Activated naive CD4-positive, alpha-beta T cell treated with anti-CD3 and anti-CD28 coated beads for 36 hours (primary cell): ENCODE results near the gene GPR158. TPM values are rescaled to one million over a fixed set of nuclear protein-coding genes. Genes with fewer than 3 reads are reported as not detected.

ENCODE experiments used
- CTCF ChIA-PET: fragments of 350-600 bp; sonication (Branson Sonifier 250); formaldehyde crosslinking; loops from one replicate; lab custom pipeline; 2021; ENCODE audit warnings: antibody characterized with exemption; lab: Charles Lee
- DNase-seq: peaks from one replicate; pipeline ENCODE4 v3.0.0-alpha.2; 2020
- H3K27ac Mint-ChIP-seq: one replicate; pipeline ENCODE4 v1.8.0; 2021; ENCODE audit warnings: mild to moderate bottlenecking, mixed read lengths
- H3K27me3 Mint-ChIP-seq: one replicate; pipeline ENCODE4 v1.8.0; 2021; ENCODE audit warnings: low read depth, mixed read lengths
- H3K36me3 Mint-ChIP-seq: one replicate; pipeline ENCODE4 v1.8.0; 2021; ENCODE audit warnings: low read depth, mixed read lengths
- H3K4me1 Mint-ChIP-seq: one replicate; pipeline ENCODE4 v1.8.0; 2021; ENCODE audit warnings: low read depth, mixed read lengths
- H3K4me3 Mint-ChIP-seq: one replicate; pipeline ENCODE4 v1.8.0; 2021; ENCODE audit warnings: mild to moderate bottlenecking, moderate library complexity, mixed read lengths
- H3K9me3 Mint-ChIP-seq: one replicate; pipeline ENCODE4 v1.8.0; 2021; ENCODE audit warnings: mixed read lengths
- intact Hi-C: fragments of 100-400 bp; cut with micrococcal nuclease; formaldehyde crosslinking; loops from one replicate; pipeline ENCODE4 v1.15.1; 2023
- total RNA-seq, 2 experiments: library from RNA; stranded (reverse); gene quantifications; one replicate each; pipeline ENCODE4 v1.2.3, GENCODE V29; 2021

Gene GPR158
- total RNA-seq, 2 experiments from 2014 or later: not detected

GRCh38 chr10:25604591-25604990 lies 429.8 kb downstream of the GPR158 start:
- intact Hi-C loops: no loop called here
- Mint-ChIP-seq H3K36me3 (no peaks in the 10 kb centered on the region), H3K27ac (no peak overlapping the region), H3K4me1 (no peaks in the 10 kb centered on the region), H3K9me3 (no peaks in the 10 kb centered on the region), H3K4me3 (no peak overlapping the region), H3K27me3 (no peaks in the 10 kb centered on the region)
- CTCF ChIA-PET: no interaction called here
- no peak for DNase-seq

- no peak overlapping the region for H3K27ac Mint-ChIP-seq
- H3K36me3 Mint-ChIP-seq: no peaks in the 10 kb centered on the region
- H3K4me1 Mint-ChIP-seq: no peaks in the 10 kb centered on the region
- peaks cover 7% of the 10 kb centered on the region for H3K27me3 Mint-ChIP-seq
- CTCF ChIA-PET: no interaction called here
- H3K9me3 Mint-ChIP-seq: peaks cover 1% of the 10 kb centered on the region
- no peak for DNase-seq
- intact Hi-C loops: no loop called here
- no peak overlapping the region for H3K4me3 Mint-ChIP-seq
Measured at GRCh38 chr10:25614652-25615051, 439.9 kb downstream of the GPR158 start.

- CTCF ChIA-PET: no interaction called here
- Mint-ChIP-seq H3K9me3 (peaks cover 4% of the 10 kb centered on the region), H3K27ac (no peak overlapping the region), H3K4me3 (no peak overlapping the region), H3K36me3 (no peaks in the 10 kb centered on the region), H3K27me3 (peaks cover 7% of the 10 kb centered on the region), H3K4me1 (no peaks in the 10 kb centered on the region)
- intact Hi-C loops: no loop called here
- no peak for DNase-seq
Measured at GRCh38 chr10:25615926-25616325, 441.1 kb downstream of the GPR158 start.

GRCh38 chr10:25616903-25617592 lies 442.2 kb downstream of the GPR158 start:
- Mint-ChIP-seq H3K4me3 (no peak overlapping the region), H3K4me1 (no peaks in the 10 kb centered on the region), H3K27me3 (peaks cover 7% of the 10 kb centered on the region), H3K36me3 (no peaks in the 10 kb centered on the region), H3K27ac (no peak overlapping the region), H3K9me3 (peaks cover 4% of the 10 kb centered on the region)
- DNase-seq: no peak
- intact Hi-C loops: no loop called here
- CTCF ChIA-PET: no interaction called here

GRCh38 chr10:25627606-25628005 lies 452.8 kb downstream of the GPR158 start:
- Mint-ChIP-seq H3K36me3 (no peaks in the 10 kb centered on the region), H3K9me3 (no peaks in the 10 kb centered on the region), H3K4me1 (no peaks in the 10 kb centered on the region)

GRCh38 chr10:25629333-25629732 lies 454.5 kb downstream of the GPR158 start:
- no peak overlapping the region for H3K27ac Mint-ChIP-seq
- no peak for DNase-seq
- CTCF ChIA-PET: no interaction called here
- no peaks in the 10 kb centered on the region for H3K4me1 Mint-ChIP-seq
- intact Hi-C loops: no loop called here
- H3K27me3 Mint-ChIP-seq: no peaks in the 10 kb centered on the region
- H3K4me3 Mint-ChIP-seq: no peak overlapping the region
- no peaks in the 10 kb centered on the region for H3K36me3 Mint-ChIP-seq
- no peaks in the 10 kb centered on the region for H3K9me3 Mint-ChIP-seq

More at GRCh38 chr10:25627606-25628005, 452.8 kb downstream of the GPR158 start:
- DNase-seq: no peak
- Mint-ChIP-seq H3K4me3 (no peak overlapping the region), H3K27me3 (no peaks in the 10 kb centered on the region), H3K27ac (no peak overlapping the region)
- intact Hi-C loops: no loop called here
- CTCF ChIA-PET: no interaction called here

- CTCF ChIA-PET: no interaction called here
- Mint-ChIP-seq H3K27ac (no peak overlapping the region), H3K4me1 (no peaks in the 10 kb centered on the region), H3K36me3 (no peaks in the 10 kb centered on the region), H3K9me3 (no peaks in the 10 kb centered on the region), H3K4me3 (no peak overlapping the region), H3K27me3 (no peaks in the 10 kb centered on the region)
- no peak for DNase-seq
- intact Hi-C loops: no loop called here
Measured at GRCh38 chr10:25631471-25631870, 456.7 kb downstream of the GPR158 start.

- no peak overlapping the region for H3K4me3 Mint-ChIP-seq
- no peak overlapping the region for H3K27ac Mint-ChIP-seq
- DNase-seq: no peak
- H3K36me3 Mint-ChIP-seq: no peaks in the 10 kb centered on the region
- H3K4me1 Mint-ChIP-seq: no peaks in the 10 kb centered on the region
- intact Hi-C loops: no loop called here
- no peaks in the 10 kb centered on the region for H3K9me3 Mint-ChIP-seq
- CTCF ChIA-PET: no interaction called here
- H3K27me3 Mint-ChIP-seq: no peaks in the 10 kb centered on the region
Measured at GRCh38 chr10:25632802-25633201, 458.0 kb downstream of the GPR158 start.

- H3K36me3 Mint-ChIP-seq: no peaks in the 10 kb centered on the region
- no peak for DNase-seq
- no peaks in the 10 kb centered on the region for H3K9me3 Mint-ChIP-seq
- intact Hi-C loops: no loop called here
- H3K4me3 Mint-ChIP-seq: no peak overlapping the region
- H3K4me1 Mint-ChIP-seq: no peaks in the 10 kb centered on the region
- H3K27ac Mint-ChIP-seq: no peak overlapping the region
- CTCF ChIA-PET: no interaction called here
- no peaks in the 10 kb centered on the region for H3K27me3 Mint-ChIP-seq
Measured at GRCh38 chr10:25633542-25633941, 458.7 kb downstream of the GPR158 start.

- Mint-ChIP-seq H3K9me3 (no peaks in the 10 kb centered on the region), H3K27me3 (no peaks in the 10 kb centered on the region), H3K27ac (no peak overlapping the region), H3K4me3 (no peak overlapping the region), H3K4me1 (no peaks in the 10 kb centered on the region), H3K36me3 (no peaks in the 10 kb centered on the region)
- intact Hi-C loops: no loop called here
- no peak for DNase-seq
- CTCF ChIA-PET: no interaction called here
Measured at GRCh38 chr10:25639646-25640045, 464.8 kb downstream of the GPR158 start.

GRCh38 chr10:25641595-25641994 lies 466.8 kb downstream of the GPR158 start:
- H3K4me3 Mint-ChIP-seq: no peak overlapping the region
- H3K9me3 Mint-ChIP-seq: no peaks in the 10 kb centered on the region
- DNase-seq: no peak
- no peaks in the 10 kb centered on the region for H3K4me1 Mint-ChIP-seq
- no peak overlapping the region for H3K27ac Mint-ChIP-seq
- intact Hi-C loops: no loop called here
- no peaks in the 10 kb centered on the region for H3K36me3 Mint-ChIP-seq
- no peaks in the 10 kb centered on the region for H3K27me3 Mint-ChIP-seq
- CTCF ChIA-PET: no interaction called here

- no peak for DNase-seq
- CTCF ChIA-PET: no interaction called here
- Mint-ChIP-seq H3K9me3 (no peaks in the 10 kb centered on the region), H3K4me1 (no peaks in the 10 kb centered on the region), H3K27me3 (no peaks in the 10 kb centered on the region), H3K4me3 (no peak overlapping the region), H3K36me3 (no peaks in the 10 kb centered on the region), H3K27ac (no peak overlapping the region)
- intact Hi-C loops: no loop called here
Measured at GRCh38 chr10:25642721-25643120, 467.9 kb downstream of the GPR158 start.

- Mint-ChIP-seq H3K27ac (no peak overlapping the region), H3K36me3 (no peaks in the 10 kb centered on the region), H3K27me3 (no peaks in the 10 kb centered on the region), H3K9me3 (no peaks in the 10 kb centered on the region), H3K4me3 (no peak overlapping the region), H3K4me1 (no peaks in the 10 kb centered on the region)
- intact Hi-C loops: no loop called here
- no peak for DNase-seq
- CTCF ChIA-PET: no interaction called here
Measured at GRCh38 chr10:25646371-25646770, 471.6 kb downstream of the GPR158 start.
